Spleen (tissue), 11 donors: Measurements from ENCODE around the gene ZNF385D. TPM values are rescaled to one million over a fixed set of nuclear protein-coding genes. Genes with fewer than 3 reads are reported as not detected.

Experiments used
- DNase-seq: peaks from one replicate; pipeline ENCODE4 v3.0.0-alpha.2; 2020
- H3K27ac ChIP-seq, 8 donors: fragments of 200-600 bp; sonication (generic) in 7 of 8; 1 replicate in 4 of 8; 2 replicates in 4 of 8; pipeline versions ENCODE4 v1.5.0 to v1.8.0; 2016 to 2021; ENCODE audit warnings: inconsistent platforms in 4 of 8, mild to moderate bottlenecking in 4 of 8, moderate library complexity in 1 of 8
- H3K27me3 ChIP-seq, 7 donors: fragments of 200-600 bp; sonication (generic) in 6 of 7; replicated peaks in 1 of 7; 1 replicate in 4 of 7; 2 replicates in 3 of 7; pipeline versions ENCODE4 v1.5.0 to v1.8.0; 2016 to 2021; ENCODE audit warnings: inconsistent platforms in 3 of 7, mild to moderate bottlenecking in 1 of 7
- H3K36me3 ChIP-seq, 6 donors: fragments of 200-600 bp; sonication (generic) in 5 of 6; 1 replicate in 4 of 6; 2 replicates in 2 of 6; pipeline versions ENCODE4 v1.5.0 to v1.8.0; 2016 to 2021; ENCODE audit warnings: inconsistent platforms in 2 of 6
- H3K4me1 ChIP-seq, 6 donors: fragments of 200-600 bp; sonication (generic) in 5 of 6; 1 replicate in 3 of 6; 2 replicates in 3 of 6; pipeline versions ENCODE4 v1.5.0 to v1.8.0; 2016 to 2021; ENCODE audit warnings: inconsistent platforms in 3 of 6
- H3K4me3 ChIP-seq, 8 donors: fragments of 200-600 bp; sonication (generic) in 7 of 8; 1 replicate in 4 of 8; 2 replicates in 4 of 8; pipeline versions ENCODE4 v1.5.0 to v1.8.0; 2016 to 2021; ENCODE audit warnings: inconsistent platforms in 4 of 8, mild to moderate bottlenecking in 4 of 8, moderate library complexity in 2 of 8
- H3K9me3 ChIP-seq, 8 donors: fragments of 200-600 bp; sonication (generic) in 7 of 8; 1 replicate in 4 of 8; 2 replicates in 4 of 8; pipeline versions ENCODE4 v1.5.0 to v1.8.0; 2016 to 2021; ENCODE audit warnings: inconsistent platforms in 4 of 8
- POLR2A ChIP-seq, 3 donors: fragments of 450-650 bp; IDR thresholded peaks; one replicate each; pipeline ENCODE4 v1.5.1; 2017; ENCODE audit warnings: antibody characterized with exemption in 3 of 3, mild to moderate bottlenecking in 1 of 3
- POLR2AphosphoS5 ChIP-seq, 3 donors: sonication (generic); formaldehyde crosslinking; IDR thresholded peaks; one replicate each; pipeline ENCODE4 v1.5.1; 2017; ENCODE audit warnings: antibody characterized with exemption in 3 of 3
- WGBS, 5 donors: extraction: QIAGEN DNeasy Blood & Tissue Kit in 3 of 5; methylation state at CpG; one replicate each; pipeline versions ENCODE4 v1.1.5 to v1.1.7; 2013 to 2018; 5-methylcytosine and 5-hydroxymethylcytosine counted together
- intact Hi-C: fragments of 100-400 bp; cut with DNase I; formaldehyde crosslinking; loops from one replicate; pipeline ENCODE4 v1.15.0; 2023; ENCODE audit warnings: low total_unique reads
- polyA plus RNA-seq, 3 donors: library from polyadenylated mRNA; stranded (reverse); fragments of 200-250 nt; gene quantifications; one replicate each; pipeline ENCODE4 v1.2.1, GENCODE V29; 2013
- total RNA-seq, 7 donors: library from RNA; depleted of rRNA in 3 of 7; stranded (reverse); fragments of >200 nt in 3 of 7; fragmentation: NEBNext Ultra II Directional in 4 of 7; extraction: Animal tissue kit (Norgen Biotek cat#: 25700) in 4 of 7; gene quantifications; one replicate each; pipeline versions ENCODE4 v1.1.0 to v1.2.1, GENCODE V29; 2016 to 2021
- TF ChIP-seq, protein P1 (sequence below), 11 experiments: fragments of 200-600 bp in 7 of 11; fragments of 450-650 bp in 4 of 11; sonication (generic) in 4 of 11; IDR thresholded peaks in 8 of 11; conservative IDR thresholded peaks in 3 of 11; 1 replicate in 7 of 11; 2 replicates in 4 of 11; pipeline versions ENCODE4 v1.4.0 to v1.8.0; 2016 to 2021; ENCODE audit warnings: antibody characterized with exemption in 11 of 11, inconsistent platforms in 4 of 11, mild to moderate bottlenecking in 1 of 11
- donor health status: healthy with polysubstance abuse.
- donor health status: DM: no; HTN: no; CAD: no; lungs with moderate emphysema.
- donor health status: DM: no; HTN: no; CAD: no.
- donor health status: Bipolar disorder and iron deficiency.
- donor health status: healthy.
- donor health status: DM: no; HTN: no; CAD: no.
- donor health status: DM: yes; HTN: yes; CAD: no.

ZNF385D gene
- total and polyA plus RNA-seq, 10 donors: 0.05 to 3.2 (median 0.70) TPM

DNA sequence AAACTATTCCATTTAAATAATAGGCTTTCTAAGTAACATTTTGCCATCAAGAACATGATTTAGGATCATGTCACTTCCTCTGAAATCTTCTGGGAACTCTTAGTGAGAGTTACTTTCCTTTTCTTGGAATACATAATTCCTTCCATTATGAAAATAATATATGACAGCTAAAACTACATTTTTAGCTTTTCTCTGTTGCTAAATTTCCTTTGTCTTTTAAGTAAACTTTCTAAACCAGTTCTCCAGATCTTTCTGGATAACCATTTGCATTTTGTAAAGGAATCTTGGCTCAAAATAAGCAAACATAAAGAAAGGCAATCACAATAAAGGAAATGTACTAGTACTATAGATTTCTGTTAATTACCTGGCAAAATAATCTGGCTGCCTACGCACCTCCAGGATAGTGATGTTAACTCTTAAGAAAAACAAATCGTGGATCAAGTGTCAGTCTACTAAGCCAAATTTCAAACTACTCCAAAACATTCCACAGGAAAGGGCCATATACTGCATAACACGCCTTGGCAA lies 165.7 kb downstream of the ZNF385D start:
- DNase-seq: no peak
- Histone ChIP-seq H3K36me3 (no peaks in the 10 kb centered on the region), H3K27me3 (no peaks in the 10 kb centered on the region), H3K27ac (no peak overlapping the region), H3K9me3 (no peaks in the 10 kb centered on the region), H3K4me1 (no peaks in the 10 kb centered on the region), H3K4me3 (no peak overlapping the region)
- WGBS, 5 donors: 82 to 94% (median 85%) methylated on average over 3 of the region's 3 CpGs
- TF ChIP-seq POLR2A (IDR thresholded peaks at IDR 0.05) (no peak), POLR2AphosphoS5 (IDR thresholded peaks at IDR 0.05) (no peak)
- TF ChIP-seq, protein P1, sequence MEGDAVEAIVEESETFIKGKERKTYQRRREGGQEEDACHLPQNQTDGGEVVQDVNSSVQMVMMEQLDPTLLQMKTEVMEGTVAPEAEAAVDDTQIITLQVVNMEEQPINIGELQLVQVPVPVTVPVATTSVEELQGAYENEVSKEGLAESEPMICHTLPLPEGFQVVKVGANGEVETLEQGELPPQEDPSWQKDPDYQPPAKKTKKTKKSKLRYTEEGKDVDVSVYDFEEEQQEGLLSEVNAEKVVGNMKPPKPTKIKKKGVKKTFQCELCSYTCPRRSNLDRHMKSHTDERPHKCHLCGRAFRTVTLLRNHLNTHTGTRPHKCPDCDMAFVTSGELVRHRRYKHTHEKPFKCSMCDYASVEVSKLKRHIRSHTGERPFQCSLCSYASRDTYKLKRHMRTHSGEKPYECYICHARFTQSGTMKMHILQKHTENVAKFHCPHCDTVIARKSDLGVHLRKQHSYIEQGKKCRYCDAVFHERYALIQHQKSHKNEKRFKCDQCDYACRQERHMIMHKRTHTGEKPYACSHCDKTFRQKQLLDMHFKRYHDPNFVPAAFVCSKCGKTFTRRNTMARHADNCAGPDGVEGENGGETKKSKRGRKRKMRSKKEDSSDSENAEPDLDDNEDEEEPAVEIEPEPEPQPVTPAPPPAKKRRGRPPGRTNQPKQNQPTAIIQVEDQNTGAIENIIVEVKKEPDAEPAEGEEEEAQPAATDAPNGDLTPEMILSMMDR (IDR thresholded peaks at IDR 0.05 in 8 of 11, conservative IDR thresholded peaks at IDR 0.05 in 3 of 11): no peak
- intact Hi-C loops: no loop called here

DNA sequence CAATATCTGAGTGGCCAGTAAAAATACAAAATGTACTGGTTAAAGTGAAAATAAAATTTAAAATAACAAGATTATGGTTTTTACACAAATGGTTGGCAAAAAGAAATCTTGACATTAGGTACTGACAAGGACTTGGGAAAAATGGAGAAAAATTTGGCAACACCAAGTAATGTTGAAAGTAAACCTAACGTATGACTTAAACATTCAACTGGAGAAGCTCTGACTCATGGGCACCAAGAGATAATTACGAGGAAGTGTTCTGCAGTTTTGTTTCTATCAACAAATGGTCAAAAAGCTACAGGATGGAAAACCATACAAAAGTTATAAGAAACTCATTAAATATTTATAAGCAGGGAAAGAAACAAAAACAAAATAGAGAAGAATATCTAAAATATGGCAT lies 177.7 kb downstream of the ZNF385D start:
- H3K27me3 ChIP-seq: no peaks in the 10 kb centered on the region
- no peak overlapping the region for H3K4me3 ChIP-seq
- no peak for DNase-seq
- no peak for TF ChIP-seq POLR2A (IDR thresholded peaks at IDR 0.05)
- TF ChIP-seq, protein P1 (IDR thresholded peaks at IDR 0.05 in 8 of 11, conservative IDR thresholded peaks at IDR 0.05 in 3 of 11): no peak
- TF ChIP-seq POLR2AphosphoS5 (IDR thresholded peaks at IDR 0.05): no peak
- no peaks in the 10 kb centered on the region for H3K4me1 ChIP-seq
- peaks cover 0 to 21% (median 2%) of the 10 kb centered on the region in 8 donors for H3K9me3 ChIP-seq
- WGBS, 5 donors: 77 to 96% (median 85%) methylated on average over 2 of the region's 2 CpGs
- no peaks in the 10 kb centered on the region for H3K36me3 ChIP-seq
- intact Hi-C loops: no loop called here
- no peak overlapping the region for H3K27ac ChIP-seq

DNA sequence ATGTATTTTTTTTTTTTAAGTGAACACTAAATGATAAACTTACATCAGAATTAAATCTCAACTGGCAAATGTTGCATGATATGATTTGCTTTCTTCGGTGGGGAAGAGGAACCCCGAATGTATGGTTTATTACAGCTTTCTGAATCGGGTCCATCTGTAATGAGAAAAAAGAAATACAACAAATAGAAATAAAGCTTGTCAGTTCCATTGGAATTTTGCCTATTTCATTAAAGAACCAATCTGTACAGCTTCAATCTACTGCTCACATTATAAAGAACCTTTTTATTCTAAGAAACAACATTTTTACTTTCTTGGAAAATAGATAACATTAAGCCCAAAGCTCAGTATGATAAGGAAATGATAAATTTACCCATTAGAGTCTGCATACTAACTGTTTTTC lies 186.5 kb downstream of the ZNF385D start:
- intact Hi-C loops: no loop called here
- Histone ChIP-seq H3K27ac (no peak overlapping the region), H3K4me1 (no peaks in the 10 kb centered on the region), H3K27me3 (no peaks in the 10 kb centered on the region), H3K4me3 (no peak overlapping the region), H3K9me3 (peaks cover 0 to 5% (median 0%) of the 10 kb centered on the region in 8 donors), H3K36me3 (no peaks in the 10 kb centered on the region)
- DNase-seq: no peak
- TF ChIP-seq POLR2A (IDR thresholded peaks at IDR 0.05): no peak
- no peak for TF ChIP-seq POLR2AphosphoS5 (IDR thresholded peaks at IDR 0.05)
- TF ChIP-seq, protein P1 (IDR thresholded peaks at IDR 0.05 in 8 of 11, conservative IDR thresholded peaks at IDR 0.05 in 3 of 11): no peak
- WGBS, 5 donors: 83 to 95% (median 92%) methylated on average over 3 of the region's 3 CpGs

DNA sequence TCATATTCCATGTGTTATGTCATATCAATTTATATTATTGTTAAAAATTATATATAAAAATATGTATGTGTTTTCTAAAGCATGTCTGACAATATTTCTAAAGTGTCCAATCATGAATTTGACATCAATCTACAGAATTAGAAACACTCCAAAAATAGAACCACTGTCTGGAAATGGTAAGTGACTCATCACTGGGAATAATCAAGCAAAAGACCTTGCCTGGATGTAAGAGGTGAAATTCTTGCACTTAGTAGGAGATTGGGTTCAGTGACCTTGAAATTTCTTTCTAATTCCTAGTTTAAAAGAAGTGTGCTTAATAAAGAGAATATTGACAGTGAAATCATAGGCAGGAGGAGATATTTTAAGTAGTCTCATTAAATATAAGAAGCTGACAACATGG lies 188.8 kb downstream of the ZNF385D start:
- Histone ChIP-seq H3K27ac (no peak overlapping the region), H3K4me1 (no peaks in the 10 kb centered on the region), H3K9me3 (peaks cover 0 to 10% (median 3%) of the 10 kb centered on the region in 8 donors), H3K36me3 (no peaks in the 10 kb centered on the region), H3K27me3 (no peaks in the 10 kb centered on the region), H3K4me3 (no peak overlapping the region)
- TF ChIP-seq, protein P1 (IDR thresholded peaks at IDR 0.05 in 8 of 11, conservative IDR thresholded peaks at IDR 0.05 in 3 of 11): no peak
- no peak for TF ChIP-seq POLR2AphosphoS5 (IDR thresholded peaks at IDR 0.05)
- no peak for TF ChIP-seq POLR2A (IDR thresholded peaks at IDR 0.05)
- intact Hi-C loops: no loop called here
- no peak for DNase-seq
